Measurements from ENCODE around the gene ARFGAP1. TPM values are rescaled to one million over a fixed set of nuclear protein-coding genes. Genes with fewer than 3 reads are reported as not detected.

The ARFGAP1 gene
- total and polyA plus RNA-seq, 10 of the 15 experiments (the other 5 are each of a cell fraction or from before 2014, with no cell fraction given): 0.45 to 79.9 (median 30.8) TPM

DNA sequence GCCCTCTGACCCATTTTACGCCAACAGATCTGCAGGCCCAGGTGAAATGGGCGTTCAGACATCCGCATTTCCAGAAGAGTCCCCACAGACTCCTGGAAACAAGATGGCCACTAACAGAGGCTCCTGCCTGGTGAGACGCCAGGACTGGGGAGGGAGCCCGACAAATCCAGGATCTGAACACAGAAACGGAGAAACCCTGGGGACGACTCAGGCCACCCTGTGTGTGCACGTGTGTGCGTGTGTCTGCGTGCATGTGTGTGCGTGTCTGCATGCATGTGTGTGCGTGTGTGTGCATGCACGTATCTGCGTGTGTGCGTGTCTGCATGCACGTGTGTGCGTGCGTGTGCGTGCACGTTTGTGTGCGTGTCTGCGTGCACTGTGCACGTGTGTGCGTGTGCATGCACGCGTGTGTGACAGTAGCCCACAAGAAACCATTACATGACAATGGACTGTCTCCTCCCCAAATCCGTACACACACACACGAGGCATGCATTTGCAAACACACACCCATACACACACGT is 63.7 kb downstream of the ARFGAP1 start (continued):
- TF ChIP-seq, protein P1, sequence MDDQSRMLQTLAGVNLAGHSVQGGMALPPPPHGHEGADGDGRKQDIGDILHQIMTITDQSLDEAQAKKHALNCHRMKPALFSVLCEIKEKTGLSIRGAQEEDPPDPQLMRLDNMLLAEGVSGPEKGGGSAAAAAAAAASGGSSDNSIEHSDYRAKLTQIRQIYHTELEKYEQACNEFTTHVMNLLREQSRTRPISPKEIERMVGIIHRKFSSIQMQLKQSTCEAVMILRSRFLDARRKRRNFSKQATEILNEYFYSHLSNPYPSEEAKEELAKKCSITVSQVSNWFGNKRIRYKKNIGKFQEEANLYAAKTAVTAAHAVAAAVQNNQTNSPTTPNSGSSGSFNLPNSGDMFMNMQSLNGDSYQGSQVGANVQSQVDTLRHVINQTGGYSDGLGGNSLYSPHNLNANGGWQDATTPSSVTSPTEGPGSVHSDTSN (IDR thresholded peaks at IDR 0.05; ENCODE audit: insufficient replicate concordance, low read depth, low read length): peak; percentile 16
- TF ChIP-seq CBX3 (IDR thresholded peaks at IDR 0.05; ENCODE audit: borderline replicate concordance, low read depth): no peak
- TF ChIP-seq, protein P2, sequence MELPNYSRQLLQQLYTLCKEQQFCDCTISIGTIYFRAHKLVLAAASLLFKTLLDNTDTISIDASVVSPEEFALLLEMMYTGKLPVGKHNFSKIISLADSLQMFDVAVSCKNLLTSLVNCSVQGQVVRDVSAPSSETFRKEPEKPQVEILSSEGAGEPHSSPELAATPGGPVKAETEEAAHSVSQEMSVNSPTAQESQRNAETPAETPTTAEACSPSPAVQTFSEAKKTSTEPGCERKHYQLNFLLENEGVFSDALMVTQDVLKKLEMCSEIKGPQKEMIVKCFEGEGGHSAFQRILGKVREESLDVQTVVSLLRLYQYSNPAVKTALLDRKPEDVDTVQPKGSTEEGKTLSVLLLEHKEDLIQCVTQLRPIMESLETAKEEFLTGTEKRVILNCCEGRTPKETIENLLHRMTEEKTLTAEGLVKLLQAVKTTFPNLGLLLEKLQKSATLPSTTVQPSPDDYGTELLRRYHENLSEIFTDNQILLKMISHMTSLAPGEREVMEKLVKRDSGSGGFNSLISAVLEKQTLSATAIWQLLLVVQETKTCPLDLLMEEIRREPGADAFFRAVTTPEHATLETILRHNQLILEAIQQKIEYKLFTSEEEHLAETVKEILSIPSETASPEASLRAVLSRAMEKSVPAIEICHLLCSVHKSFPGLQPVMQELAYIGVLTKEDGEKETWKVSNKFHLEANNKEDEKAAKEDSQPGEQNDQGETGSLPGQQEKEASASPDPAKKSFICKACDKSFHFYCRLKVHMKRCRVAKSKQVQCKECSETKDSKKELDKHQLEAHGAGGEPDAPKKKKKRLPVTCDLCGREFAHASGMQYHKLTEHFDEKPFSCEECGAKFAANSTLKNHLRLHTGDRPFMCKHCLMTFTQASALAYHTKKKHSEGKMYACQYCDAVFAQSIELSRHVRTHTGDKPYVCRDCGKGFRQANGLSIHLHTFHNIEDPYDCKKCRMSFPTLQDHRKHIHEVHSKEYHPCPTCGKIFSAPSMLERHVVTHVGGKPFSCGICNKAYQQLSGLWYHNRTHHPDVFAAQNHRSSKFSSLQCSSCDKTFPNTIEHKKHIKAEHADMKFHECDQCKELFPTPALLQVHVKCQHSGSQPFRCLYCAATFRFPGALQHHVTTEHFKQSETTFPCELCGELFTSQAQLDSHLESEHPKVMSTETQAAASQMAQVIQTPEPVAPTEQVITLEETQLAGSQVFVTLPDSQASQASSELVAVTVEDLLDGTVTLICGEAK (IDR thresholded peaks at IDR 0.05; ENCODE audit: borderline replicate concordance): no peak
- TF ChIP-seq TCF3 (IDR thresholded peaks at IDR 0.05; ENCODE audit: borderline replicate concordance, insufficient read depth, low read depth, low read length): peak; percentile 82; the same call in 1 of the 2 replicates
- no peak for TF ChIP-seq ATF7 (IDR thresholded peaks at IDR 0.05; ENCODE audit: low read depth)
- no peak for TF ChIP-seq RFX5 (IDR thresholded peaks at IDR 0.05; ENCODE audit: low read depth, low read length)
- TF ChIP-seq CREB1 (IDR thresholded peaks at IDR 0.05; ENCODE audit: low read depth): no peak

Data from GM12878 (cell line).